T-helper 9 cell (primary cell): ENCODE data around the gene CDKL5.

Experiments used
- DNase-seq: peaks from one replicate; pipeline ENCODE4 v3.0.0-alpha.2; 2020

Gene CDKL5

DNA sequence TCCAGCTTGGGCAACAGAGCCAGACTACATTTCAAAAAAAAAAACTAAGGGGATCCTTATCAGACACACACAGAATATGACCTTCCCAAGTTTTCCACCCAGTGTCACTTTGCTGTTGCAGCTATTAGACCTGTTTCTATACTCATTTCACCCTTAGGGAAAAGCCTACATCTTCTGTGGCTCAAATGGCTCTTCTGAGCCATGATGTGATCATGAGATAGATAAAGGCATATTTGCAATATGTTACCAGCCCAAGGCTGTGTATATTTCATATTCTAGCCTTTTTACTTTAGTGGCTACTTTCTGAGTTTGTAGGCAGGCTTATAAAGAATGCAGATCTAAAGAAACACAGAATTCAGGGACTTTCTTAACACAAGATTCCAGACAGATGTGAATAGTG lies 227.2 kb downstream of the CDKL5 start:
- DNase-seq, result no peak

DNA sequence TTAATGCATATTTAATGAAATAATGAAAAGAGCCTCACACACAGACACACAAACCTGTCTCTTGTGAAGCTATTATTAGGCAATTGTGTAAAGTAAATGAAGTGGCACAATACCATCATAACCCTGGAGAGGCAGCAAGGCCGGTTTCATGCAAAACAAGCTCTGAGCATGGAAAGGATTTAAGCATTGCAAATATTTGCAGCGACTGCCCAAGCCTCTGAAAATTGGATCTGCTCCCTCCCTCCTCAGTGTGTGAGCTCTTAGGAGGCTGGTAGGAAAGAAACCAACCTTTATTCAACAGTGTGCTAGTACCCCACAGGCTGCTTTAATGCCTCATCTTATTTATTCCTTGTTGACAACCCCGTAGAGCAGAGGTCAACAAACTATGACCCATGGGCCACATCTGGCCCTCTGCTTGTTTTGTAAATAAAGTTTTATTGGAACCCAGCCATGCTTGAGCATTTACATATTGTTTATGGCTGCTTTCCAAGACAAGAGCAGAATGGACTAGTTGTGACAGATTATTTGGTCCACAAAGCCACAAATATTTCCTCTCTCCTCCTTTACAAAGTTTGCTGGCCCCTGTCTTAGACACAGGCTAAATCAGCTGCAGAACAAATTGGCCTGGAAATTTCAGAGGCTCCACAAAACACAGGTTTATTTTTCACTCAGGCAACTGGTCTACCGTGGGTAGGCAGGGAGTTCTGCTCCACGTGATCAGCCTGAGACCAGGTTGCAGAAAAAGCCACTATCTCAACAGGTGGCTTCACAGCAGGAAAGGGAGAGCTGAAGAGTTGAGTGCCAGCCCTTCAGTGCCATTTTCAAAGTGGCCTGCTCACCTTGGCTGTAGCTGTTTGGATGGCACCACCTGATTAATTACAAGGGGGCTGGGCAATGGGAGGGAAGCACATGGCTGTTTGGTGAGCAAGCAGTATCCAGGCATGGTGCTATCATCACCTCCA lies 229.7 kb downstream of the CDKL5 start:
- no peak for DNase-seq

GRCh38 chrX:18661273-18661672 lies 235.9 kb downstream of the CDKL5 start:
- DNase-seq, result no peak

- no peak for DNase-seq
These were observed 239.5 kb downstream of the CDKL5 start for GRCh38 chrX:18664947-18665346.

DNA sequence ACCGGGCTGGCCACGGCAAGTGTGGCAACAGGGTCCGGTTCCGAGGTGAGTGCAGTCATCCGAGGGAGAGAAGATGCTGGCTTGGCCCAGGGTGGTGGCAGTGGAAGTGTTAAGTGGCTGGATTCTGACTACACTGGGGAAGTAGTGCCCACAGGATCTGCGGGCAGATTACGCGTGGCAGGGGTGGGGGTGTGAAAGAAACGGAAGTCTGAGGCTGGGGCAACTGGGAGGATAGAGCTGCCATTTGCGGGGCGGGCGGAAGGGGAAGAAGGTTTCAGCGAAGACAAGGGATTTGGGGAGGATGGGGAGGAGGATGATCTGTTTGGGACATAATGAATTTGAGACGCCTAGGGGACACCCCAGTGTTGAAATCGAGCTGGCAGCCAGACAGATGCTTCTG lies 241.2 kb downstream of the CDKL5 start:
- no peak for DNase-seq

DNA sequence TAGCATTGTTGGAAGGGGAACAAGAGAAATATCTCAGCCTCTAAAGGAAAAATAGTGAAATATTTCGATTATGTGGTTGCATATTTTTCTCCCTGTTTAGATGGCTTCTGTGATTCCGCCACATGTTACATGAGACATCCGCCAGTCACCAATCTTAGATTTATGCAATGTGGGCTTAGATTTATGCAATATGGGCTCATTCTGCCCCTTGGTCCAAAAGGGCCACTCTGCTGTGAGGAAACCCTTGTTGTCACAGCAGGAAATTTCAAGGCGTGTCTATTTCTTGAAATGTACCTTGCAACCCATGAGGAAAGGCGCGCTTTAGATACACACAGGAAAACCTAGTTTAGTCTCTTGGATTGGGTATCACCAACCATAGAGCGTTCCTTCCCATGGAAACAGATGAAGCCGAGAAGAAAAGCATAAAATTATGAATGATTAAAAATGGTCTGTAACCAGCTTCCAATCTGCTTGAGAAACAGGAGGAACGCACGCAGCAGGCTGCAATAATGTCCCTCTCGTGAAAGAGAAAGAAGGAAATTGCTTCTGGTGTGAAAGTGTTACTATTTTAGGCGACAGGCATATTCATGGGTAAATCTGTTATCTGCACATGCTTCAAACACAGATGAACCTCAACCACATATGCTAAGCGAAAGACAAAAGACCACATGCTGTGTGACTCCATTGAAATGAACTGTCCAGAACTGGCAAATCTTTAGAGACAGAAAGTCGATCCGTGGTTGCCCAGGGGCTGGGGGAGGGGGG lies 242.8 kb downstream of the CDKL5 start:
- DNase-seq, result no peak

DNA sequence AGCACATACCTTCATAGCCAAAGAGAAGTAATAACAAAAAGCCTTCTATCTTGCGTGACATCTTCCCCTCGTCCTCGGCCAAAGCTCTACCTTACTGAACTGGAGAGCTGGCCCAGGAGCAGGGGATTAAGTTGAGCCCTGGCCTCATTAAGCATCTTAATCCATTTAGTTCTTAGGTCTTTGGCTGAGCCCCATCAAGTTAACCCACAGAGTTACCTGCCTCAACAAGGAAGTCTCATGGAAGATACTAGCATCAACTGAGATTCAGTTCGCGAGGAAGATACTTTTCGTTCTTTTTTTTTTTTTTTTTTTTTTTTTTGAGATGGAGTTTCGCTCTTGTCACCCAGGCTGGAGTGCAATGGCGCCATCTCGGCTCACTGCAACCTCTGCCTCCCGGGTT lies 246.6 kb downstream of the CDKL5 start, which contains the start of gene RS1:
Gene RS1 (minus strand): TSS at position 101 of the 400 bp plus-strand sequence. CDS start 40 bp downstream, at position 61.
- DNase-seq, result no peak

- DNase-seq, result peak; percentile 9
These were observed 249.0 kb downstream of the CDKL5 start for GRCh38 chrX:18674417-18674787.

- DNase-seq, result peak; percentile 66
These were observed 249.7 kb downstream of the CDKL5 start for GRCh38 chrX:18674788-18675735.

- no peak for DNase-seq
These were observed 250.6 kb downstream of the CDKL5 start for GRCh38 chrX:18676050-18676449.

DNA sequence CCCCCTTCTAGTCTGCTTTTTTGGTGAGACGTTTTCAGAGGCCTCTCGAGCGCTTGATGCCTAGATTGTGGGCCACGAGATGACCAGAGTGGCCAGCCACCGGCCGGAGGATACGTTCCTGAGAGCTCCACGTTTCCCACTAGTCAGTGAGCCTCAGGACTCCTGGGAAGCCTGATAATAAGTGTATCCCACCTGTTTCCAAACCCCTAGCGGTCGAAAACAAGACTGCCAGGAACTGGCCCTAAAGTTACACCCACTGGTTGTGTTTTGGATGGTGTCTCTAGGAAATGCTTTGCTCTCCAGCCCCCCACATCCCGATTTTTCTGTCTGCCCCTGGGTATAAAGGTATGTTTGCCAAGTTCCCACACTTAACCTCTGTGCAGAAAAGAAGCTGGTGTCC lies 251.1 kb downstream of the CDKL5 start:
- no peak for DNase-seq

DNA sequence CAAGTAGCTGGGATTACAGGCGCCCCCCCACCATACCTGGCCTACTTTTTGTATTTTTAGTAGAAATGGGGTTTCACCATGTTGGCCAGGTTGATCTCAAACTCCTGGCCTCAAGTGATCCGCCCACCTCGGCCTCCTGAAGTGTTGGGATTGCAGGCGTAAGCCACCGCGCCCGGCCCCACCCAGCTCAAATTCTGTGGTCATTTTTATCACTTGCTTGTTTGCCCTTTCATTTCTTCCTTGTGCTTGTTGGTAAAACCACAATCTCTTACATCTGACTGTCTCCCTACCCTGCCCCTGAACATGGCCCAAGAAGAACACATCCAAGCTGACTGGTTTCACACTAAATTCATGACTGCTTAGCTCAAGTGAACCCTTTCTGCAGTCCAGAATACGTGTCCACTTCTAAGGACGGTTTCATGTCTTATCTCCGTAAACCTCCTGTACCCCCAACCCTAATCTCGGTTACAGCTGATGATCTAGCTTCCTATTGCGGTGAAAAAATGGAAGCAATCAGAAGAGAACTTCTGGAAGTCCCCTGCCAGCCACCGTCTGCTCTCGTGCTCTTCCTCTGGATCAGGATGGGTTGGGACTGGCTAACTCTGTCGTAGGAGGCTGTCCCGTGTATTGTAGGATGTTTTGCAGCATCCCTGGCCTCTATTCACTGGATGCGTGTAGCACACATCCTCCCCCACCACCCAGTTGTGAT lies 251.9 kb downstream of the CDKL5 start:
- DNase-seq, result no peak

GRCh38 chrX:18681996-18682395 lies 256.6 kb downstream of the CDKL5 start:
- DNase-seq, result no peak

GRCh38 chrX:18682979-18683387 lies 257.6 kb downstream of the CDKL5 start:
- no peak for DNase-seq

- DNase-seq, result no peak
These were observed 262.6 kb downstream of the CDKL5 start for GRCh38 chrX:18687856-18688495.

GRCh38 chrX:18691431-18691830 lies 266.0 kb downstream of the CDKL5 start:
- DNase-seq, result no peak

DNA sequence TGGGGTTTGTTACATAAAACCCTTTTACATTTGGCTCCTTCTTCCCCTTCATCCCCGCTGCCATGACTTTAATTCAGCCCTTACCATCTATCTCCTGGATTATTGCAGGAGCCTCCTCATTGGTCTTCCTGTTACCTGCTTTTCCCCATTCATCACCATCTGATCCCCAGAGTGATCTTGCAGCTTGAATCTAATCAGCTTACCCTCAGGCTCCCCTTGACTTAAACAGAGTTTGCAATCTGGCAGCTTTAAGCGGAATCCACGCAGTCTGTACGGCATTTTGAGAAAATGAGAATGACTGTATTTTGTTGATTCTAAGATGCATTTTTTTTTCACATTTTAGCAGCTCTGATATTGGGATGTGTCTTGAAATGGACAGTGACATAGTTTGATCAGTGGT lies 267.1 kb downstream of the CDKL5 start:
- no peak for DNase-seq

- no peak for DNase-seq
These were observed 271.2 kb downstream of the CDKL5 start for GRCh38 chrX:18696653-18697052.

DNA sequence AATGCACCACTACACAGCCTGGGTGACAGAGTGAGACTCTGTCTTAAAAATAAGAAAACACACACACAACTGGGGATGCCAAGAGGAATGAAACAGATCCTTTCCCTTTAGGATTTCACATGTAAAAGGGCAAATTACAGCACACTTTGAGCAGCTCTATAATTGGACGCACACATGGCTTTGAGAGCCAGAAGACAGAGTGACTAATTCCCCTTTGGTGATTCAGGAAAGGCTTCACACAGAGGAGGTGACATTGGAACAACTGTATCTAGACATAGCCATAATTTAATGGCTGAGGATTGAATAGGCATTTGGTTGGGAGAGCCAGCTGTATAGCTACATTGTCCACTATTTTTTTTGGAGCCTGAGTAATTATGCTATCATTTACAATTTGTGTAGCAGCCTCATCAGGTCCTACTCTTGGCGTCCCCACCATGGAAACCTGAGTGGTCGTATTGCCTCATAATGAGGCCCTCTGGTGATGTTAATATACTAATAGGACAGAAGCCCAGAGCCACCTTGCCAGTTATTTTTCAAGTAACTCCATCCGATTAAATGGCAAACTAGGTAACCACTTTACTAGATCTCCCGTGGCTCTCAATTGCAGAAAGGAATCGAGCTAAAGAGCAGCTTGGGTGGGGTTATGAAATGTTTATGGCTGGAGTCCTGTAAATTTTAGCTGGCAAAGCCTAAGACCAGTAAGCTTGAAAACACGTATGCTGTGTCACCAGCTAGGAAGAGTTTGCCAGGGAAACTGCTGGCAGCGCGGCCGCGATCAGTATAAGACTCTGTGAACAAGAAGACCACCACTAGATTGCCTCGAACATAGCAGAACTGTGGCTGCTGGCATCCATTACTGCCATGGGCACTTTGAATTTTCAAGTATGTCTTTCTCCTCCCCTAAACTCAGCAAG lies 273.6 kb downstream of the CDKL5 start:
- no peak for DNase-seq

DNA sequence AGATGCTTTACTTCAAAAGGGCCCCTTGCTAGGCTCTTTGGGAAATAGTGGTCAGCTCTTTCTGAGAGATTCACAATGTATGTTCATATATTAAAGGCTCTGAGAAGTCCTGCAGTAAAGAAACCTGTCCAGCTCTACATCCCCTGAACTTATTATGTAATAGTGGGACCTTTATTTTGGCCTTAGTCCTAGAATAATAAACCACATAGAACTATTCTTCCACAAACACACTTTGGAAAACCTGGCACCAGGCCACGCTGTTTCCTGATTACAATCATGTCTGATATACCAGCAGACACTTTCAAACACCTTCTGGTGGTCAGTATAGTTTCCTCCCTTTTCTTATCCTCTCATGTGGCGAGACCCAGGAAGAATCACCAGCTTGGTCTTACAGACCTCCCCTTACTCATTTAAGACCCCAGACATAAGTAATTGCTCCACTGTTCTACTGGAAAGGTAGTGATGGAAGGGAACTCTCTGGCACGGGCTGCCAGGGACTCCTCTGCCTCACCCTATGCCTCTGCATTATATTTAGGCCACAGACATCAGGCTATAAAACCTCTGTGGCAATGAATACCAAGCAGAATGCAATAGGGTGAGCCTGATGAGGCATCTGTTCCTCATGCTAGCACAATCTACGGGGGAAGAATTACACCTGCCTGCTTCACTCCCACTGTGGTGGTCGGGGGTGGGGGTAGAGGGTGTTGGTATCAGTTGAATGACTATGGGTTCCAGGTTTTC lies 276.4 kb downstream of the CDKL5 start:
- DNase-seq, result no peak
